ENCODE measurements around the gene CST5. TPM values are rescaled to one million over a fixed set of nuclear protein-coding genes. Genes with fewer than 3 reads are reported as not detected.
A peak's percentile ranks its signal among the peaks of the same experiment; 100 is the strongest.

CST5 gene
- total and polyA plus RNA-seq, 10 donors = not detected

DNA sequence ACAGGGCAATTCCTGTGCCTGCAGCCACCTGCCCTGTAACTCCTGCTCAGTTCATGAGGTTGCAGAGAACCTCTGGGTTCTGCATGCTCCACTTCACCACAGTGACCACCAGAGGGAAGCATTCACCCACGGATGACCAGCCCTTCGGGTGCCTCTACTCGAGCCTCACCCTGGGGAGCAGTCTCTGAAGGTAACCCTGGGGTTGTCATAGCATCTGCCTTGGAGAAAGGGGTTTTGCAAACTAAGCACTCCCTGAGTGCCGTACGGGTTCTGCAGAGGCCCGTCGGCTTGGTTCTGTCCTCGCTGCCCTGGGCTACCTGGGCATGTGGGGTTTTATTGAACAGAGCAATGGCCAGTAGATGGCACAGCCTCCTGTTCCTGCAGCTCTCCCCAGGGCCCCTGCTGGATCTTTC lies 10.2 kb upstream of the CST5 start:
- no peak overlapping the region for H3K27ac ChIP-seq
- no peaks in the 10 kb centered on the region for H3K9me3 ChIP-seq
- no peak for DNase-seq
- no peaks in the 10 kb centered on the region for H3K36me3 ChIP-seq
- TF ChIP-seq POLR2AphosphoS5 (IDR thresholded peaks at IDR 0.05) = no peak
- TF ChIP-seq, protein P1, sequence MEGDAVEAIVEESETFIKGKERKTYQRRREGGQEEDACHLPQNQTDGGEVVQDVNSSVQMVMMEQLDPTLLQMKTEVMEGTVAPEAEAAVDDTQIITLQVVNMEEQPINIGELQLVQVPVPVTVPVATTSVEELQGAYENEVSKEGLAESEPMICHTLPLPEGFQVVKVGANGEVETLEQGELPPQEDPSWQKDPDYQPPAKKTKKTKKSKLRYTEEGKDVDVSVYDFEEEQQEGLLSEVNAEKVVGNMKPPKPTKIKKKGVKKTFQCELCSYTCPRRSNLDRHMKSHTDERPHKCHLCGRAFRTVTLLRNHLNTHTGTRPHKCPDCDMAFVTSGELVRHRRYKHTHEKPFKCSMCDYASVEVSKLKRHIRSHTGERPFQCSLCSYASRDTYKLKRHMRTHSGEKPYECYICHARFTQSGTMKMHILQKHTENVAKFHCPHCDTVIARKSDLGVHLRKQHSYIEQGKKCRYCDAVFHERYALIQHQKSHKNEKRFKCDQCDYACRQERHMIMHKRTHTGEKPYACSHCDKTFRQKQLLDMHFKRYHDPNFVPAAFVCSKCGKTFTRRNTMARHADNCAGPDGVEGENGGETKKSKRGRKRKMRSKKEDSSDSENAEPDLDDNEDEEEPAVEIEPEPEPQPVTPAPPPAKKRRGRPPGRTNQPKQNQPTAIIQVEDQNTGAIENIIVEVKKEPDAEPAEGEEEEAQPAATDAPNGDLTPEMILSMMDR (IDR thresholded peaks at IDR 0.05 in 8 of 11, conservative IDR thresholded peaks at IDR 0.05 in 3 of 11) = peak in 10 of 11 experiments; percentile 31 to 76 (median 56)
- H3K4me1 ChIP-seq = no peaks in the 10 kb centered on the region
- intact Hi-C loops (cut with DNase I; ENCODE audit: low total_unique reads) = no loop called here
- WGBS, 5 donors = 18 to 49% (median 39%) methylated on average over 5 to 8 of the region's 8 CpGs
- H3K27me3 ChIP-seq (replicated peaks in 1 of 7) = peaks cover 0 to 20% (median 0%) of the 10 kb centered on the region in 7 donors
- no peak overlapping the region for H3K4me3 ChIP-seq

DNA sequence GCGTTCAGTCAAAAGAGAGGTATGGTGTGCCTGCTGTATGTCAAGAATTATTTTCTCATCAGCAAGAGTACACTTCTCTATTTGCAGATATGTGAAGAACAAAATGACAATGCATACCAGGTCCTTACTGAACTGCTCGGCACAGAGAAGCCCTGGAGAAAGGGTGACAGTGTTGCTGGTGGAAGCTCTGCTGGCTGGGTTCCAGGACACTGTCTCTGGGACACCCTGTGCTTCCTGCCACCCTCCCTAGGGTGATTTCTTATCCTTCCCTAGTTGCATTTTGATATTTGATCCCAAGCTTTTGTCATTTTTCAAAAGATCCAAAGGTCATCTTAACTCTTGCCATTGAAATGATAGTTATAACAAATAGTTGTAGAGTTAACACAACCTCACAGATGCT lies 8.3 kb upstream of the CST5 start:
- WGBS, 5 donors = 61 to 89% (median 69%) methylated on average over 2 of the region's 2 CpGs
- DNase-seq = no peak
- no peaks in the 10 kb centered on the region for H3K4me1 ChIP-seq
- H3K36me3 ChIP-seq = no peaks in the 10 kb centered on the region
- TF ChIP-seq POLR2AphosphoS5 (IDR thresholded peaks at IDR 0.05) (no peak), POLR2A (IDR thresholded peaks at IDR 0.05) (no peak)
- intact Hi-C loops (cut with DNase I; ENCODE audit: low total_unique reads) = no loop called here
- H3K4me3 ChIP-seq = no peak overlapping the region
- no peaks in the 10 kb centered on the region for H3K9me3 ChIP-seq
- H3K27ac ChIP-seq = no peak overlapping the region
- peaks cover 0 to 10% (median 0%) of the 10 kb centered on the region in 7 donors for H3K27me3 ChIP-seq (replicated peaks in 1 of 7)

DNA sequence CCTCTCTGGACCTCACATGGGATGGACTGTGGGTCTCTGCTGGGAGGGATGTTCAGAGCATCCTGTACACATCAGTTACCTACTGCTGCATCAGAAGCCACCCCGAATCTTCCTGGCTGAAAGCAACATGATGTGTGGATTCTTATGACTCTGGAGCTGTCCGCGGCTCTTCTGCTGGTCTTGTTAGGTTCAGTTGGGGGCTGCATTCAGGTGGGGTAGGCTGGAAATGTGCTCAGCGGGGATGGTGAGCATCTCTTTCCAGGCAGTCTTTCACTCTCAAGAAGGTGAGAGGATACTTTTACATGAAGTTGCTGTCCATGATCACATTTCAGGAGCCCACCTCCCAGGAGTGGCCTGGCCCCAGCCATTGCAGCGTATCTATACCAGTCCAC lies 5.2 kb upstream of the CST5 start:
- H3K27ac ChIP-seq = no peak overlapping the region
- no peaks in the 10 kb centered on the region for H3K36me3 ChIP-seq
- no peaks in the 10 kb centered on the region for H3K9me3 ChIP-seq
- no peak for DNase-seq
- TF ChIP-seq POLR2A (IDR thresholded peaks at IDR 0.05) (no peak), POLR2AphosphoS5 (IDR thresholded peaks at IDR 0.05) (no peak)
- TF ChIP-seq, protein P1 (IDR thresholded peaks at IDR 0.05 in 8 of 11, conservative IDR thresholded peaks at IDR 0.05 in 3 of 11) = no peak
- intact Hi-C loops (cut with DNase I; ENCODE audit: low total_unique reads) = no loop called here
- no peaks in the 10 kb centered on the region for H3K4me1 ChIP-seq
- no peak overlapping the region for H3K4me3 ChIP-seq
- 87 to 96% (median 92%) methylated on average over 4 to 5 of the region's 5 CpGs for WGBS, 5 donors
- H3K27me3 ChIP-seq (replicated peaks in 1 of 7) = peaks cover 0 to 15% (median 0%) of the 10 kb centered on the region in 7 donors

DNA sequence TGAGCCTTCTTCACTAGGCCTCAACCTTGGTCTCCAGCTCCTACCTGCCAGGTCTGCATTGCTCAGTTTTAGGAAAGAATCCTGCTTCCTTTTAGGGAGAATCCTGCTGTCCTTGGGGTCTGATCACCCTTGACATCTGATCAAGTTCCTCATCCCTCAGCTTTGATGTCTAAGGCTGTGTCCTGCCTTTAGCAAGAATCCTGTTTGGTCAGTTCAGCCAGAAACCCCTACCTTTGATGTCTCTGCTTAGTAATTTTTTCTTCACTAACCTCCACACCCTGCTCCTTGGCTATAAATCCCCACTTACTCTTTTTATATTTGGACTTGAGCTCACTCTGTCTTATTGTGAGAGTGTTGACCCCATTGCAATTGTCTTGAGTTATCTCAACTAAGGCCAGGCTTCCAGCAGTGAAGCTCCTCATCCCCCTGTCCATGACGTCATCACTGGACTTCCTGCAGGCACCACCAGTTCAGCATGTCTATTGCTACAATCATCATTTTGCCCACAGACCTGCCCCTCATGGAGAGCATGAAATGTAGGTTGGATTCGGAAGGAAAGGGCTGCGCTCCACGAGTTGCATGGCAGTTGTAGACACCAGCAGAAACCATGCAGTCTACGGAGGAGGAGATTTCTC lies 4.7 kb upstream of the CST5 start:
- Histone ChIP-seq H3K4me3 (no peak overlapping the region), H3K27me3 (replicated peaks in 1 of 7) (peaks cover 0 to 14% (median 0%) of the 10 kb centered on the region in 7 donors), H3K9me3 (no peaks in the 10 kb centered on the region), H3K36me3 (no peaks in the 10 kb centered on the region), H3K27ac (no peak overlapping the region), H3K4me1 (no peaks in the 10 kb centered on the region)
- intact Hi-C loops (cut with DNase I; ENCODE audit: low total_unique reads) = no loop called here
- TF ChIP-seq POLR2A (IDR thresholded peaks at IDR 0.05) (no peak), POLR2AphosphoS5 (IDR thresholded peaks at IDR 0.05) (no peak)
- TF ChIP-seq, protein P1 (IDR thresholded peaks at IDR 0.05 in 8 of 11, conservative IDR thresholded peaks at IDR 0.05 in 3 of 11) = no peak
- 81 to 86% (median 81%) methylated on average over 5 of the region's 5 CpGs for WGBS, 5 donors
- DNase-seq = no peak
